BJ (cell line): ENCODE measurements around the gene FSHB. TPM values are rescaled to one million over a fixed set of nuclear protein-coding genes. Genes with fewer than 3 reads are reported as not detected.
"Not testable (repeated sequence)": the region's sequence is repeated elsewhere in the genome, so short reads cannot be mapped to it uniquely, and the experiment has no call there.

Source experiments
- CTCF ChIA-PET: fragments of 350-600 bp; formaldehyde crosslinking; extraction: SDS; loops from one replicate; lab custom pipeline; 2021; ENCODE audit warnings: antibody characterized with exemption, inconsistent platforms; lab: Yijun Ruan, JAX
- POLR2A ChIA-PET: fragments of 300-600 bp; sonication (Branson Sonifier 250); formaldehyde crosslinking; extraction: SDS; loops from one replicate; lab custom pipeline; 2021; ENCODE audit warnings: antibody characterized with exemption; lab: Charles Lee
- DNase-seq: peaks from one replicate; pipeline ENCODE4 v3.0.0-alpha.2; 2011; ENCODE audit warnings: low read depth
- H3K27me3 ChIP-seq: 2 replicates; pipeline ENCODE4 v1.6.0; 2011; ENCODE audit warnings: low read length; ENCODE audit not compliant: control insufficient read depth, insufficient read depth
- H3K36me3 ChIP-seq: 2 replicates; pipeline ENCODE4 v1.5.1; 2011; ENCODE audit warnings: low read length; ENCODE audit not compliant: control insufficient read depth, insufficient read depth
- H3K4me3 ChIP-seq: 2 replicates; pipeline ENCODE4 v1.5.1; 2011; ENCODE audit warnings: low read depth, mild to moderate bottlenecking, control low read depth, low read length
- polyA plus RNA-seq: library from polyadenylated mRNA; depleted of rRNA; stranded (reverse); fragments of >200 nt; gene quantifications from 2 replicates; pipeline ENCODE4 v1.2.3, GENCODE V29; 2011
- TF ChIP-seq, protein P1 (sequence below): IDR thresholded peaks from 2 replicates; pipeline ENCODE4 v1.5.1; 2011; ENCODE audit warnings: low read depth, mild to moderate bottlenecking, control low read depth, inconsistent platforms, low read length, moderate library complexity; ENCODE audit not compliant: insufficient read depth

FSHB gene
- polyA plus RNA-seq, 1 experiment = not detected

DNA sequence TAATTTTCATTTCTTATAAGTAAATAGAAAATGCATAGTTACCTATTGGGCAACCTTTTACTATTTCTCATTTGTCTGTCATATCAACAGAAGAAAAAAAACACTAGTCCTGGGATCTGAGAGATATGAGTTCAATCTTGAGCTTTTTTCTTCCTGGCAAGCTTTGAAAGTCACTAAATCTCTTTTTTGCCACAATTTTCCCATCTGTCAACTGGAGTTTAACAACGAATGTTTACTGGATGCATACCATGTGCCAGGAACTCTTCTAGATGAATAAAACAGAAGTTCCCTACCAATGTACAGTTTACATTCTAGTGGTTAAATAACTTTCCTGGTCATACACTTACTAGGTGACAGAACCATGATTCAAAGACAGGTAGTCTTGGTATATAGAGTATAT lies 31.0 kb downstream of the FSHB start:
- Histone ChIP-seq H3K27me3 (no peaks in the 10 kb centered on the region), H3K36me3 (no peaks in the 10 kb centered on the region), H3K4me3 (no peak overlapping the region)
- TF ChIP-seq, protein P1, sequence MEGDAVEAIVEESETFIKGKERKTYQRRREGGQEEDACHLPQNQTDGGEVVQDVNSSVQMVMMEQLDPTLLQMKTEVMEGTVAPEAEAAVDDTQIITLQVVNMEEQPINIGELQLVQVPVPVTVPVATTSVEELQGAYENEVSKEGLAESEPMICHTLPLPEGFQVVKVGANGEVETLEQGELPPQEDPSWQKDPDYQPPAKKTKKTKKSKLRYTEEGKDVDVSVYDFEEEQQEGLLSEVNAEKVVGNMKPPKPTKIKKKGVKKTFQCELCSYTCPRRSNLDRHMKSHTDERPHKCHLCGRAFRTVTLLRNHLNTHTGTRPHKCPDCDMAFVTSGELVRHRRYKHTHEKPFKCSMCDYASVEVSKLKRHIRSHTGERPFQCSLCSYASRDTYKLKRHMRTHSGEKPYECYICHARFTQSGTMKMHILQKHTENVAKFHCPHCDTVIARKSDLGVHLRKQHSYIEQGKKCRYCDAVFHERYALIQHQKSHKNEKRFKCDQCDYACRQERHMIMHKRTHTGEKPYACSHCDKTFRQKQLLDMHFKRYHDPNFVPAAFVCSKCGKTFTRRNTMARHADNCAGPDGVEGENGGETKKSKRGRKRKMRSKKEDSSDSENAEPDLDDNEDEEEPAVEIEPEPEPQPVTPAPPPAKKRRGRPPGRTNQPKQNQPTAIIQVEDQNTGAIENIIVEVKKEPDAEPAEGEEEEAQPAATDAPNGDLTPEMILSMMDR = no peak
- DNase-seq = no peak
- CTCF ChIA-PET = no interaction called here
- POLR2A ChIA-PET = no interaction called here

- H3K4me3 ChIP-seq, H3K36me3 ChIP-seq, H3K27me3 ChIP-seq, DNase-seq, CTCF ChIA-PET, POLR2A ChIA-PET: not testable (repeated sequence)
These were observed 37.8 kb downstream of the FSHB start for GRCh38 chr11:30268638-30269037.

DNA sequence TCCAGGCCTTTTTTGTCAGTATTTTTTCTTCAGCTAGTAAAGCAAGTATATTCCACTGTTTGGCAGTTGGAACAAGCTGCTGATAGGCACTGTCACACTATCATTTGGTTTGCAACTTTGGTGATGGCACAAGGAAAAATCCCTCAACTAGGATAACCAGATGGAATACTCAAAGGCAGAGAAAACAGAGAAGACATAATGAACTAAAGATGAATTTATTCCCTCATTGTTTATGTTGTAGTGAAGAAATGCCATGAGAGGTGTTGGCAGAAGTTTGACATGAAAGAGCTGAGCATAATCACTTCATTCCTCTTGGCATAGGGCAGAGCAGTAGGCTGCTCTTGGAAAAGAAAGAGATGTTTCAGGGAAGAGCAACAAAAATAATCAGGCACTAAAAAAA lies 39.9 kb downstream of the FSHB start:
- Histone ChIP-seq H3K27me3 (no peaks in the 10 kb centered on the region), H3K36me3 (no peaks in the 10 kb centered on the region), H3K4me3 (no peak overlapping the region)
- TF ChIP-seq, protein P1 = no peak
- DNase-seq = no peak
- POLR2A ChIA-PET = no interaction called here
- CTCF ChIA-PET = no interaction called here

DNA sequence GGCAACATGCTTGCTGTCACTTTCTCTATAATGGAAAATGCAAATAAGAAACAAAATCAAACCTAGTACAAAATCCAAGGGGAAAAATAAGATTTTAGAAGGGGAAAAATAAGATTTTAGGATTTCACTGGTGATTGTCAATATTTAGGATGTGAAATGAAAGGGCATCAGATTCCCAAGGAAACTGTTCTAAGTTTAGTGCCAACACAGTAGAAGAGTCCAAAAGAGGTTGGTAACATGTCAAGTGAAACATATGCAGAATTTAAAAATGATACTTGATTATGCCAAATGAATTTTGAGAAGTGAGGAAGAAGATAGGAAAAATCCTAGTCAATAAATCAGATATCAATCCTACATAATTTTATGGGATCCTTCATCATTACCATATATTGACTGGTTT lies 46.4 kb downstream of the FSHB start:
- no peak for DNase-seq
- H3K27me3 ChIP-seq = no peaks in the 10 kb centered on the region
- no peaks in the 10 kb centered on the region for H3K36me3 ChIP-seq
- CTCF ChIA-PET = no interaction called here
- TF ChIP-seq, protein P1 = no peak
- POLR2A ChIA-PET = no interaction called here
- no peak overlapping the region for H3K4me3 ChIP-seq

GRCh38 chr11:30279796-30280195 lies 49.0 kb downstream of the FSHB start:
- CTCF ChIA-PET = no interaction called here
- Histone ChIP-seq H3K27me3 (no peaks in the 10 kb centered on the region), H3K36me3 (no peaks in the 10 kb centered on the region), H3K4me3 (no peak overlapping the region)
- no peak for DNase-seq
- POLR2A ChIA-PET = no interaction called here
- TF ChIP-seq, protein P1 = no peak

DNA sequence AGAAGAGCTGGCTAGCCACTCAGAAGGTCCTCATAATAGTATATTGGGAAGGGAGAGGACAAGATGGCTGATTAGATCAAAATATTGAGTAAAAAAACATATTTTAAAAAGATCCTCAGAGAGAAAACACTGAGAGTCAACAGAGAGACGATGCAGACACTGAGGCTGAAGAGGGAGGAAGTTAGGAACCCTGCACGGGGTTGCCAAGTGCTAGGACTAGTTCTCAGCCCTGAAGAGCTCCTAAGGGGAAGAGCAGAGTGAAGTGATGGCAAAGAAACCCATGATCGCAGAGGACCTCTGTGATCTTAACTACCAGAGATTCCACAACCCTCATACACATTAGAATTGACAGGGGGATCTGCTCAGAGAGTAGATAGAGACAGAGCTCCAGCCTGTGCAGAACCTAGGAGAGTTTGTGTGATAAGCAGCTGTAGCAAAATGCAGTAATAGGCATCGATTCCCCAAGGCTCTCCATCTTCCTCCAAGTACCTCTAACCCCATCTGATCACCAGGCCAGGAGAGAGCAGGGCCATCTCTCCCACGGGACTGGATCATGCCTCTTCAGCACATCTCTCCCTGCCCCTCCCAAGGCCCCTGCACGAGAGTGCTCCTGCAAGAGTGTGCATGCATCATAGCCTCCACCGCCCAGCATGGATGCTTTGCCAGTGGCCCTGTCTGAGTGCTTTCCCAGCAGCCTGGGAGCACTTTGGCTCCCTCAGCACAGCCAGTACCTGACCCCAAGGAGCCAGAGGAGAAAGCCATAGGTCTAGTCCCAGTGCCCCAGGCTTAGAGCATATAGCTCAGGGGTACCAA lies 50.9 kb downstream of the FSHB start:
- H3K36me3 ChIP-seq = no peaks in the 10 kb centered on the region
- POLR2A ChIA-PET = no interaction called here
- DNase-seq = no peak
- H3K27me3 ChIP-seq = no peaks in the 10 kb centered on the region
- CTCF ChIA-PET = no interaction called here
- H3K4me3 ChIP-seq = no peak overlapping the region
- TF ChIP-seq, protein P1 = no peak
